GM19455 (cell line): Measurements from ENCODE around the gene TMEM51.

Experiments
- ATAC-seq: cut with Tn5 transposase; IDR thresholded peaks from one replicate; pipeline ENCODE4 v1.9.1; 2021; ENCODE audit not compliant: unreplicated experiment

TMEM51 gene, protein sequence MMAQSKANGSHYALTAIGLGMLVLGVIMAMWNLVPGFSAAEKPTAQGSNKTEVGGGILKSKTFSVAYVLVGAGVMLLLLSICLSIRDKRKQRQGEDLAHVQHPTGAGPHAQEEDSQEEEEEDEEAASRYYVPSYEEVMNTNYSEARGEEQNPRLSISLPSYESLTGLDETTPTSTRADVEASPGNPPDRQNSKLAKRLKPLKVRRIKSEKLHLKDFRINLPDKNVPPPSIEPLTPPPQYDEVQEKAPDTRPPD

DNA sequence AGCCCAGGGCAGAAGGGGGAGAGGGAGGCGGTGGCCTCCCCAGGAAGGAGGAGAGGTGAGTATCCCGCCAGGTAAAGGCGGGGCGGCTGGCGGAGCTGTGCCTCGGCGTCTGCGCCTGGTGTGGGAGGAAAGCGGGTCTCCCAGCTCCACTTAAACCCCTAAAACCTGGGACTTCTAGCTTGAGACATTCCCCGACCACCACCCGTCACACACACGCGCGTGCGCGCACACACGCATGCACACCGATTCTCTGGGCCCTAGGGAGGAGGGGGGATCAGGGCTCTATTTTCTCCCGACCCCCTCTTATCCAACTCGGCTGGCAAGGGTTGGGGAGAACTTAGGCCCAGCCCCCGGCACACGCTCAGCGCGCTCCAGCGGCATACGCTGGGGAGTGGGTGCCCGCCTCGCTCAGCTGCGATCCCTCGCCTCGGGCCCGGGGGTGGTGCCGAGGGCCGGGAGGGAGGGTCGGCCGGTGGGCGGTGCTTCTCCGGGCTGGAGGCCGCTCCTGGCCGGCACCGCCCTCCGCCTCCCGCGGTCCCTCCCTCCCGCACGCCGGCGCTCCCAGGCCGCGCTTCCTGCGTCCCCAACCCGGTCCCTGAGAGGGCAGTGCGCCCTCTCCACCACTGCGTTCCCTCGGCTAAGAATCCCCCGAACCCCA is at the start of gene TMEM51:
TMEM51 (plus strand) TSS at position 564 of the 658 bp plus-strand sequence. CDS start 61,341 bp downstream, outside the sequence.
- no peak for ATAC-seq

DNA sequence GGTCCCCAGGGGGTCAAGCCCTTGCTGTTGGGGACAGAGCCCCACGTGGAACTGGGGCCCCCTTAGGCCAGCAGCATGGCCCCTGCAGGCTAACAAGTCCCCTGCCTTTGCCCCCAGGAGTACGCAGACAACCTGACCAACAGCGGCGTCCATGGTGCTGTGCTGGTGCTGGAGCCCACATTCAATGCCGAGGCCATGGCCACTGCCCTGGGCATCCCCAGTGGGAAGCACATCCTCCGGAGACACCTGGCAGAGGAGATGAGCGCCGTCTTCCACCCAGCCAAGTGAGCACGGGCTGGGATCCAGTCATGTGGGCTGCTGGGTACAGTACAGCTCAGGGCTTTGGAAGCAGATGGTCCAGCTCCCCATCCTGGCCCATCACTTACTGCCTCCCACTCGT is 49.6 kb upstream of the TMEM51 start:
- ATAC-seq = no peak

DNA sequence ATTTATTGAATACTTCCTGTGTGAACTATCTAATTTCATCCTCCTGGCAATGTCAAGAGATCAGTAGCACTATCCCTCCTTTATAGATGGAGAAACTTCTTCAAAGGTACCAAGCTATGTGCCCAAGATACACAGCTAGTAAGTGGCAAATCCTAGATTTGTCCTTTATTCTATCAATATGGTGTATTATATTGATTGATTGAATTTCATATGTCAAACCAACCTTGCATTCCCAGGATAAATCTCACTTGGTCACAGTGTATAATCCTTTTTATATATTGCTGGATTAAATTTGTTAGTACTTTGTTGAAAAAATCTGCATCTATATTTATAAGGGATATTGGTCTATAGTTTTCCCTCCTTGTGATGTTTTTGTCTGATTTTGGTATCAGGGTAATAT is 48.8 kb upstream of the TMEM51 start:
- ATAC-seq = no peak

DNA sequence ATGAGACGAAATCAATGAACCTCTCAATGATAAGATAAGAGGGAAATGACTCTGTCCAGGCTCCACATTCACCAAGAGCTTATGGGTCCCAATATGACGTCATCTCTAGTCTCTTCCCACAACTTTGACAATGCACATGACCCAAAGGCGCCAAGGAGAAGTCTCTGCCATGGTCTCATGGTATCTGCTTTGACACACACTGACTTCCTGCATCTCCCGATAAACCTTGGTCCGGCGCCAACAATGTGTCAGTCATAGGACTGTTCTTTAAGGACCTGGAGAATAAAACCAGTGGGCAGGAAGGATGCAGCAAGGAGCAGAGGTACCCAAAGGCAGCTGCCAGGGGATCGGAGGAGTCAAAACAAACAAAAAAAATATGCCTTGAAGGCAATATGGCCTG is 46.9 kb upstream of the TMEM51 start:
- ATAC-seq = no peak

DNA sequence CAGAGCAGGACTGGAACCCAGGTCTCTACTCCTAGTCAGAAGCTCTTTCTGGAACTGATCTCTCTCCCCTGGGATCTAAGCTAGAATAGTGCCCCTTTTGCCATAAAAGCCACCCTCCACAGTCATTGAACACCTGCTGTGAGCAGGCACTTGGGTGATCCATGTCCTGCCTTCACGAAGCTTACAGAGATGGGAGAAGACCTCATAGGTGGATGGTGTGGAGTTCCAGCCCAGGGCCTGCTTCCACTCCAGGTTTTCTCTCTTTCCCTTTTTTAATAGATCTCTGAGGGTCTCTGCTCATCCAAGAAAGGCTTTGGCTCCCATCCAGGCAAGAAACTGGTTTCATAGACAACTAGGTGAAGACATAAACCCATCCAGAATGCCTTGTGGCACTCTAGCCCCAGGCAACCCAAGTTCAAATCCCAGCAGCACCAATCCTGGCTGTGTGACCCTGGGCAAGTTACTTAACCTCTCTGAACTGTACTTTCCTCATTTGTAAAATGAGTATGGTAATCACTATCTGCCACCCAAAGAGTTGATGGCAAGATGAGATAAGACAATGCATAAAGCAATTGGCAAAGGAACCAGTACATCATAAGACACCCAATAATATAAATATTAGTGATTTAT is 46.4 kb upstream of the TMEM51 start:
- ATAC-seq = no peak

DNA sequence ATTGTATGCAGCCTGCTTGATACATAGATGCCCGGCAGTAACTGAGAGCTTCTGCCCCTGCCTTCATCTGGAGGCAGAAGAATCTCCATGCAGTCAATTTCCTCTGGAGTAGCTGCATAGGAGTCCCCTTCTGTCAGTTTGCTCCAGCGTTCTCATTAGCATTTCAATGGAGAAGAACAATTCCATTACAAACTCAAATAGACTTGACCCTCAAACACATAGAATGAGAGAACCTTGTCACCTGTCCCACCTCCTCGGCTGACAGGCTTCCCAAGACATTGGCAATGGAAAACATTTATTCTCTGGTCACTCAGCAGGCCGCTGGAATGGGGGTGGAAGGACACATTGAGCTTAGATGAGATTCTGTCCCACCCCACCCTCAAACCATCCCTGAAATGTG is 45.6 kb upstream of the TMEM51 start:
- no peak for ATAC-seq

DNA sequence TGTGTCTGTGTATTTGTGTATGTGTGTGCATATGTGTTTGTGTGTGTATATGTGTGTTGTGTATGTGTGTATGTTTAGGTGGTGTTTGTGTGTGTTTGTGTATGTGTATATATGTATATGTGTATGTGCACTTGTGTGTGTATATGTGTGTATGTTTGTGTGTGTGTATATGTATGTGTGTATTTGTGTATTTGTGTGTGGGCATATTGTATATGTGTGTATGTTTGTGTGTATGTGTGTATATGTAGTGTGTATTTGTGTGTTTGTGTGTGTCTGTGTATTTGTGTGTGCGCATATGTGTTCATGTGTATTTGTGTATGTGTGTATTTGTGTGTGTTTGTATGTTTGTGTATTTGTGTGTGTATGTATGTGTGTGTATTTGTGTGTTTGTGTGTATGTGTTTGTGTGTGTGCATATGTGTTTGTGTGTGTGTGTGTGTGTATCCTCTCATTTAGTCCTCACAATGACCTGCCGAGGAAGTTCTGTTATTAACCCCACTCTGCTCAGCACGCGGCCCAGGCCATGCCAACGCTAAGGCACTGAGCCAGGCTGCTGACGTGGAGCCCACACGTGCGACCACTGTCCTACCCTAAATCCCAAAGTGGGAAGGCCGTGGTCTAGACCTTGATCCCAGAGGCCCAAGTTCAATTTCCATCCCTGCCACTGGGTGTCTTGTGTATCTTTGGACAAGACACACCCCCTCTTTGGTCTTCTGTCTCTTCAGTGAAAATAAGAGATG is 43.2 kb upstream of the TMEM51 start:
- no peak for ATAC-seq

DNA sequence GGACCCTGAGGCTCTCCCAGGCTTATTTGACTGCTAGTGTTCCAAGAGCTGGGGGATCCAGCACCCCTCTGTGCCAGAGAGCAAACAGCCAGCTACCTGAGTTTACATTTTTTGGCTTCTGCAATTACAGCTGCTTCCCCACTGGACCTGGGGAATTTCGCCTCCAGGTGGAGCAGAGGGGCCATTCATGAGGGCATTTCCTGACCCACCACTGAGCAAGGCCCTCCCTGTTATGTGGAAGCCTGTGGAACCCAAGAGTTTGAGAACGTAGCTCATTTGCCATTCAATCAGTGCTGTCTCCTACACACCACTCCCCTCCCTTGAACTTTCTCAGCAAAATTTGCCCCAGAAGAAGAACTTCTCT is 42.7 kb upstream of the TMEM51 start:
- ATAC-seq = no peak

DNA sequence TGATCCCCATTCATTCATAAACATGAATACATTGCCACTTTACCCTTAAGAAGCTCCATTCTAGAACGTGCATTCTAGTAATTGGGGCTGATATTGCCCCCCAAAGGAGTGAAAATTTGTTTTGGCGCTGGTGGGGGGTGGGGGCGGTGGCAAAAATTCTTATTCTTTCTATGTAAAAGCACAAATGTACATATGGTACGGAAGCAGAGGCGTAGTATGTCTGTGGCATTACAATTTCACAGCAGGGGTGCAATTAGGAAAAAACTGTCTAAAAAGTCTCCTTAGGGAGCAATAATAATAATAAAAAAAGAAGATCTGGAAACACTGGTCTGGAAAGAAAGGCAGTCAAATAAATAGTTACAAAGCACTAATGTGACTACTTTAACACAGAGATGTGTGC is 40.4 kb upstream of the TMEM51 start:
- no peak for ATAC-seq

DNA sequence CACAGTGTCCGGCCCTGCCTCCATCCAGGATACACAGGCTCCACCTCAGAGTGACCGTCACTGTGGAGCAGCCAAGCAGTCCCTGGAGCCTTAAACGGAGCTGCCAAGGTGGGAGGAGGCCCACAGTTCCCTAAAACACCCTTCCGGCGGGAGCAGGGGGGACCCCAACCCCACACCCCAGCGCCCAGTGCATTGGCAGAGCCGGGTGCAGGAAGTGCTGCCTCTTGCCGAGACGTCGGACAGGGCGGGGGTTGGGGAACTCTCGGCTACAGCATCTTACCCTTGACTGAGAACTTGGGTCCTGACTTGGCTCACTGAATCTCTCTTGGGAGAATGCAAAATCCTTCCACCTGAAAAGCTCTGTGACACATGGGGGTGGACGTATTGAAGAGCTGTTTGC is 38.7 kb upstream of the TMEM51 start:
- no peak for ATAC-seq

DNA sequence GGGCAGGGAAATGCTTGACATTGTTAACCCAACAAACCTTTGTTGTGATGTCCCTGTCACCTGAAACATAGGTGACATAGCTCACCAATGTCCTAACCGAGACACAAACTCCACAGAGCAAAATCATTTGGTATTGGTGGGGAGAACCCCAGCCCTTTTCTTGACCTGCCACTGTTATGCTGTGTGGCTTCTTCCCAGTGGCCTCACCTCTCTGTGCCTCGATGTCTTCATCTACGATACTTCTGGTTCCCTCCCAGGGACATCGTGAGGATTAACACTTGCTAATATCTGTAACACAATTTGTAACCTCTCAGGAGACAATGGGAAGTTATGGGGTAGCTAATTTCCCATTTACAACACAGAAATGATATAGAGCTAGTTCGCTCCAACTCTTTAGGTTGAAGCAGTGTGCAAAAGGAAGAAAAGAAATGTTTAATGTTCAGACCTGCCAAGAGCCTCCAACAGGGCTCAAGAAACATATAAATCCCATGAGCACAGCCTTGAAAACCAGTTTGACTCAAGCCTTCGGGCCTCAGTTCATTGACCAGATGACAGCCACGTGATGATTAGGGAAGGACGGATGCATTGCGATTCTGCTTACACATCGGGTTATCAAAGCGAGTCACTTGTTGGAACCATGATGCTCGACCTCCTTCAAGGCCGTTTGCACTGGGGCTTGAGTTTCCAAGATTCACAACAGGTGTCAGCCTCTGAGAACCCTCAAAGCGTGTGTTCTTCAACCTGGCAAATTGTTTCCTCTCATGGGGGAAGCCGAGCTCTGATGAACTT is 37.8 kb upstream of the TMEM51 start:
- no peak for ATAC-seq

DNA sequence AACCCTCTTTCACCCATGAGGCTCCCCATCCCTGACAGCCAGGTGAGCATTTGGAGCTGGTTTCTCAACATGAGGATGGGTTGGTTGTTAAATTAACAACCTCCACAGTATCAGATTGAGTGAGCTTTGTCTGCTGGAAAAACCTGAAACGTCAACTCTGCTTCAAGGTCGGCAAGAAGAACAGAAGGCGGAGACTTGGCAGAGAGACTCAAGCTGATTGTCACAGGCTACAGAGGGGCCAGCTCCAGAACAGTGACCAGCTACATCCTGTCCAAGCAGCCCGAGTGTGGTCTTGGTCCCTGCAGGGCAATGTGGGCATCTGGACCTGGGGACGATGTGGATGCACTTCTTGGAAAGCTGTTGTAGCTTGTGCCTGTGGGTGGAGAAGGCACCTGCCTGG is 36.6 kb upstream of the TMEM51 start:
- ATAC-seq = no peak

DNA sequence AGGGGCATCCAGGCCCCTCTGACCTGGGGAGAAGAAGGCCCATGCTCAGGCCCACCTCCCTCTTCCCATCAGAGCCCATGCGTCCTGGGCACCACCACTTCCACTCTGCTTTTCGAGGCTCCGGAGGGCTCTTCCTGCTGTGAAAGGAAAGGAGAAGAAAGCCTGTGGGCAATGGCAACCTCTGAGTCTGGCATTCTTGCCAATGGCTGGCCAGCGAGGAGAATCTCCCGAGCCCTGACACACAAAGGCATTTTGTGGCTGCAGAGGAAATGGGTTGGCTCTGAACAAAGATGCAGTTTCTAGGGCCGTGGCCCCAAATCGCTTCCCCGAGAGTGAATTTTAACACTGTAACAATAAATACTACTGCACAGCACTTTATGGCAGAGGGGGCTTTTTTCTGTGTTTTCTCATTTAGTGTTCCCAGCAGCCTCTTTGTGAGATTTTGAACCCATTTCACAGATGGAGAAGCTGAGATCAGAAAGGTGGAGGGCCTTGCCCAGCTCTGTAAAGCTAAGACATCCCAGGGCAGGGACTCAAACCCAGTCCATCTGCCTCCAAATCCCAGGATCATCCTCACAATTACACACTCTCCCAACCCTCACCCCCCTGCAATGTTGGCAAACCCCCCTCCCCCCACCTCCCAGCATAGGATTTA is 35.7 kb upstream of the TMEM51 start:
- ATAC-seq = no peak

DNA sequence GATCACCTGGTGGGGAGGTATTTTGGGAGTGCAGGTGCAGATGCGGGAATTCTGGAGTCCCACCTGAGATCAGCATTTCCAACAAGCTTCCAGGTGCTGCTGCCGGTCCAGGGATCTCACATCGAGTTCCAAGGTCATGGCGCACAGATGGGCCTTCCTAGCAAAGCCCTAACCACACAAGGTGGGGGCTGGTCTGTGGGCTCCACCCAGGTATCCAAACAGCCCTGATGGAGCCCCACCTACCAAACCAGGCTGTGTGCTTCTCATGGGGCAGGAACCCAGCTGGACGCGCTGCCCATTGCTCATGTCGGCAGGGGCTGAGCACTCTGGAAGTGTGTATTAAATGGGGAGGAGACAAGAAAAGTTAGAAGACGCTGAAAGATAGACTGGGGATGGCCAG is 35.0 kb upstream of the TMEM51 start:
- ATAC-seq = no peak

DNA sequence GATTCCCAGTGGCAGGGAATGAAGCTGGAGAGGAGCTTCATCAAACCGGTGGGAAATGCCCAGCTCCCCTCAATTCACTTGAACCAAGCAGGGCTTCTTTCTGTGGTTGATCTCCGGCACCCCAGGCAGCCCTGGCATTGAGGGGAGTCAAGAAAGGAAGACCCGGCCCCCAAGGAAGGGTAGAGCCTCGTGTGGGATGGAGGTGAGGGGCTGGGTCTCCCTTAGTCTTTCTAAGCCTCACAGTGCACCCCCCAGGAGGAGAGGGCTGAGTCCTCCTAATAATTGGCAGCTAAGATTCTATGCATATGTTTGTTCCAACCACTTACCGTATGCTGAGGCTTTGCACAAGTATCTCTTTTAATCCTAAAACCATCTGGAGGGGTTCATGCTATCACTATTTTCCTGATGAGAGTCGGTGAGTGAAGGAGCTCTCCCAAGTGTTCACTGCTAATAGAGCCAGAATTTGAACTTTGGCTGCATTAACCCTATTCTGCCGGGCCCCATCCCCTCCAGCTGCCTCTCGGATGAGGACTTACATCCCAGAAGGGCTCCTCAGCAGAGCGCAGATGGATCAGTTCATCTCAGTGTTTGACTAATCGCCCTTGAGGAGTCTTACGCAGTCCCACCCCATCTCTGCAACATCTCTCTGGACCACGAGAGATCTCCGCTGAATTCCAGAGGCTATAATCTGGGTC is 33.1 kb upstream of the TMEM51 start:
- ATAC-seq = no peak

DNA sequence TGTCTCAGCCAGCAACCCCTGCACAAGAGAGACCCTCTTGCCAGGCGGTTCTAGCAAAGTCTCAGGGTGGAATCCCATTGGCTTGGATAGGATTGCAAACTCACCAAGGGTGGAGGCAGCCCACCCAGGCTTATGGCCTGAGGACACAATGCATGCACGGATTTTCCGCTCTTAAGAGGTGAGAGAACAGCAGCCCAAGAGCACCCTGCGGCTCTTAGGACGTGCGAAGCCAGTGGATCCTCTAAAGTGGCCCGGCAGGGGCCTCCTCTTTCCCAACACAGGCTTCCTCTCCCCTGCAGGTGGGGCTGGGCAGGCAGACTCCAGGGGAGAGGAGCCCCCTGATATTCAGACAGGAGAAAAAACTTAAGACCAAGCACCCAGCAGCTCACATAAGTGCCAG is 31.2 kb upstream of the TMEM51 start:
- ATAC-seq = no peak

DNA sequence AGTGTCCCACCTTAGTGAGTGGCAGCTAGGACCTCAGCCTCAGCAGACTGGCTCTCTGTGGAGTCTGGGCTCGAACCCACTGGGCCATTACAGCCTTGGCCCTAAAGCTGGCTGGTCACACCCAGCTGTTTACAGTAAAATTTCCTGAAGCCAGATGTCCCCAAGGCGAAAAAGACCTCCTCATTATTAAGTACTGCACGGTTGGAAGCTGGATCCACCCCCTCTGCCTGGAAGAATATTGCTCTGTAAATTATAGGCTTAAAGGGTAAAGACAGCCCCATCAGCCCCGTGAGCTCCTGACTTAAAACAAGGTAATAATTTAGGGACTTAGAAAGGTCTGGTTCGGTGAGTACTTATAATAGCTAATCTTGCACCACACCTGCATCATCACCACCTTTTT is 30.3 kb upstream of the TMEM51 start:
- ATAC-seq = no peak

DNA sequence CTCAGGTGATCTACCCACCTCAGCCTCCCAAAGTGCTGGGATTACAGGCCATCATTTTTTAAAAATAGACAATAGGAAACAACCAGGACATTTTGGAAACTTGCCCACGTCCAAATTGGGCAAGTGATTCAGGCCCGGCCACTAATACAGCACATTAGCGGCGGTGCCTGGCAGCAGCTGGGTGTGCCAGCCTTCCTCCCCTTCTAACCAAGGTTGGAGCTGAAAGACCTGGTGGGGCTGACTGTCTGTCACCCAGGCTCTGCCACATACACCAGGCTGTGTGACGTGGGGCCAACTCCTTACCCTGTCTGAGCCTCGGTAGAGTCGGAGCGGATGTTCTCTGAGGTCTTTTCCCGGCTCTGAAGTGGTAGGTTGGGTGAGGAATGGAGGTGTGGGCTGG is 29.6 kb upstream of the TMEM51 start:
- ATAC-seq = no peak

DNA sequence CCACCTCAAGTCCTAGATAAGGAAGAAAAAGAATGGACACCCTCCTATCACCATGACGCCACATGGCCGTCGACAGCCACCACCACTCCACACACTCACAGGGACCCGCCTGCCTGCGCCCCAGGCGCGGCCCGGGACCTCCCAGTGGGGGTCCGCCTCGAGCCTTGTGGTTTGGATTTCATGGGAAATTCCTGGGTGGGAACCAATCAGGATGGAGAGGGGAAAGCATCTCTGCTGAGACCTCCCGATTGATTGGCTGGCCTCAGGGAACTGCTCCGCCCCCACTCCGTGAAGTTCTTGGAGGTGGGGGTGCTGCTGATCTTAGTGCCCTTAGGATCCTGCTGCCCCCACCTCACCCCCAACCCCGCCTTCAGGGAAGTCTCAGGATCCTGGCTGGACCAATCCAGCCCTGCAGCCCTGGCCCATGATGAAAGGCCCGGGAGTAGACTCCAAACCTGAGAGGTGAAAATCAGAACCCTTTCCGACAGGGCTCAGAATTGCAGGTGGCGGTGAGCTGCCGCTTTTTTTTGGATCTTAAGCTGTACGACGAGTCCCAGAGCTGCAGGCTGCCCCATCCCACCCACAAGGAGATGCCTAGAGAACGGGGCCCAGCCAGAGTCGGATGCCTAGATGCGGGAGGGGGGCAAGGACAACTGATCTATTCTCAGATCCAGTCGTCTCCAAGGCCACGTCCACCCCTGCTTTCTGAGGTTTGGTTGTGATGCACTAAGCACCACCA is 29.0 kb upstream of the TMEM51 start:
- no peak for ATAC-seq
